ENCODE measurements around the gene SART3. TPM values are rescaled to one million over a fixed set of nuclear protein-coding genes. Genes with fewer than 3 reads are reported as not detected.
A peak's percentile ranks its signal among the peaks of the same experiment; 100 is the strongest.

SART3 gene
- total RNA-seq (10 to 100 TPM; 93.4 to 95.7 TPM), polyA plus RNA-seq (10 to 100 TPM; 33.3 to 36.6 (median 36.1) TPM), total RNA-seq (81.6 to 172 (median 143) reads per million in 6 experiments)

- peak; percentile 67 to 94 (median 80) for DNase-seq
- peak; percentile 52 to 57 for ATAC-seq
- Mint-ChIP-seq H3K9me3 (no peaks in the 10 kb centered on the region), H3K36me3 (peaks cover 4 to 43% (median 8%) of the 10 kb centered on the region in 3 donors), H3K4me1 (peaks cover 25 to 84% (median 57%) of the 10 kb centered on the region in 4 donors), H3K4me3 (peak within 1 kb of the TSS; percentile 97 to 100 (median 100)), H3K27me3 (no peaks in the 10 kb centered on the region), H3K27ac (peak within 1 kb of the TSS; percentile 98 to 100 (median 100))
- POLR2A ChIA-PET = interaction anchor here (0.7 to 11.6 kb wide), 14 partner anchors 8 to 1605 kb away, joined by 3 to 217 read pairs (median 3); partner anchors contain the start of genes KCTD10, SELPLG, SSH1 and TMEM263
Observed at GRCh38 chr12:108560752-108561719, at the start of gene SART3. Gene SART3, minus strand, starts transcription at chr12:108561173. Its CDS starts 19 bp downstream, at chr12:108561154.

- DNase-seq (no peak), ATAC-seq (no peak)
- no peak overlapping the region for H3K4me3 Mint-ChIP-seq
- H3K27me3 Mint-ChIP-seq = no peaks in the 10 kb centered on the region
- no peaks in the 10 kb centered on the region for H3K36me3 Mint-ChIP-seq
- no peaks in the 10 kb centered on the region for H3K9me3 Mint-ChIP-seq
- POLR2A ChIA-PET = no interaction called here
- H3K4me1 Mint-ChIP-seq = peaks cover 5 to 24% (median 14%) of the 10 kb centered on the region in 4 donors
- H3K27ac Mint-ChIP-seq = no peak overlapping the region
Observed at GRCh38 chr12:108610336-108610815, 49.4 kb upstream of the SART3 start.

GRCh38 chr12:108609537-108610335 is 48.8 kb upstream of the SART3 start:
- no peaks in the 10 kb centered on the region for H3K9me3 Mint-ChIP-seq
- H3K36me3 Mint-ChIP-seq = no peaks in the 10 kb centered on the region
- no peak overlapping the region for H3K4me3 Mint-ChIP-seq
- peaks cover 5 to 19% (median 14%) of the 10 kb centered on the region in 4 donors for H3K4me1 Mint-ChIP-seq
- H3K27me3 Mint-ChIP-seq = no peaks in the 10 kb centered on the region
- H3K27ac Mint-ChIP-seq = no peak overlapping the region
- ATAC-seq (no peak), DNase-seq (no peak)
- POLR2A ChIA-PET = interaction anchor here (0.6 kb wide), 1 partner anchor 173 kb away, joined by 3 read pairs; no protein-coding TSS in a partner anchor

GRCh38 chr12:108608616-108609015 is 47.6 kb upstream of the SART3 start:
- DNase-seq (no peak), ATAC-seq (no peak)
- H3K4me3 Mint-ChIP-seq = no peak overlapping the region
- H3K36me3 Mint-ChIP-seq = no peaks in the 10 kb centered on the region
- H3K4me1 Mint-ChIP-seq = peaks cover 0 to 17% (median 8%) of the 10 kb centered on the region in 4 donors
- POLR2A ChIA-PET = no interaction called here
- H3K27ac Mint-ChIP-seq = peak overlapping the region in 1 of 10 donors; percentile 74
- no peaks in the 10 kb centered on the region for H3K27me3 Mint-ChIP-seq
- no peaks in the 10 kb centered on the region for H3K9me3 Mint-ChIP-seq

- H3K27me3 Mint-ChIP-seq = no peaks in the 10 kb centered on the region
- H3K4me3 Mint-ChIP-seq = no peak overlapping the region
- H3K9me3 Mint-ChIP-seq = no peaks in the 10 kb centered on the region
- peaks cover 0 to 14% (median 8%) of the 10 kb centered on the region in 4 donors for H3K4me1 Mint-ChIP-seq
- no peaks in the 10 kb centered on the region for H3K36me3 Mint-ChIP-seq
- no peak for ATAC-seq
- POLR2A ChIA-PET = interaction anchor here (1.2 to 1.4 kb wide), 2 partner anchors 25 to 31 kb away, joined by 3 to 4 read pairs; no protein-coding TSS in a partner anchor
- no peak for DNase-seq
- peak overlapping the region in 3 of 10 donors; percentile 2 to 82 (median 74) for H3K27ac Mint-ChIP-seq
Observed at GRCh38 chr12:108607981-108608600, 47.1 kb upstream of the SART3 start.

GRCh38 chr12:108606492-108606891 is 45.5 kb upstream of the SART3 start:
- no peak for DNase-seq
- no peak overlapping the region for H3K4me3 Mint-ChIP-seq
- H3K36me3 Mint-ChIP-seq = no peaks in the 10 kb centered on the region
- POLR2A ChIA-PET = no interaction called here
- ATAC-seq = no peak
- peaks cover 0 to under 1% (median 0%) of the 10 kb centered on the region in 4 donors for H3K4me1 Mint-ChIP-seq
- H3K27ac Mint-ChIP-seq = no peak overlapping the region
- H3K27me3 Mint-ChIP-seq = no peaks in the 10 kb centered on the region
- no peaks in the 10 kb centered on the region for H3K9me3 Mint-ChIP-seq

GRCh38 chr12:108605690-108606406 is 44.9 kb upstream of the SART3 start:
- Mint-ChIP-seq H3K4me3 (no peak overlapping the region), H3K4me1 (no peaks in the 10 kb centered on the region), H3K27me3 (no peaks in the 10 kb centered on the region), H3K36me3 (no peaks in the 10 kb centered on the region), H3K27ac (peak overlapping the region in 1 of 10 donors; percentile 24), H3K9me3 (no peaks in the 10 kb centered on the region)
- DNase-seq (no peak), ATAC-seq (no peak)
- POLR2A ChIA-PET = no interaction called here

GRCh38 chr12:108605000-108605689 is 44.2 kb upstream of the SART3 start:
- no peaks in the 10 kb centered on the region for H3K9me3 Mint-ChIP-seq
- H3K36me3 Mint-ChIP-seq = no peaks in the 10 kb centered on the region
- no peaks in the 10 kb centered on the region for H3K4me1 Mint-ChIP-seq
- no peak overlapping the region for H3K4me3 Mint-ChIP-seq
- no peak for ATAC-seq
- POLR2A ChIA-PET = no interaction called here
- H3K27me3 Mint-ChIP-seq = no peaks in the 10 kb centered on the region
- no peak for DNase-seq
- H3K27ac Mint-ChIP-seq = peak overlapping the region in 2 of 10 donors; percentile 10 to 12

GRCh38 chr12:108604208-108604941 is 43.4 kb upstream of the SART3 start:
- DNase-seq (no peak), ATAC-seq (no peak)
- peak overlapping the region in 3 of 10 donors; percentile 16 to 59 (median 29) for H3K27ac Mint-ChIP-seq
- H3K4me1 Mint-ChIP-seq = no peaks in the 10 kb centered on the region
- no peaks in the 10 kb centered on the region for H3K36me3 Mint-ChIP-seq
- H3K4me3 Mint-ChIP-seq = no peak overlapping the region
- POLR2A ChIA-PET = no interaction called here
- H3K27me3 Mint-ChIP-seq = no peaks in the 10 kb centered on the region
- H3K9me3 Mint-ChIP-seq = no peaks in the 10 kb centered on the region

- H3K36me3 Mint-ChIP-seq = no peaks in the 10 kb centered on the region
- no peak for ATAC-seq
- no peaks in the 10 kb centered on the region for H3K27me3 Mint-ChIP-seq
- H3K4me3 Mint-ChIP-seq = no peak overlapping the region
- POLR2A ChIA-PET = no interaction called here
- H3K27ac Mint-ChIP-seq = peak overlapping the region in 4 of 10 donors; percentile 16 to 62 (median 36)
- DNase-seq = no peak
- peaks cover 0 to 2% (median 0%) of the 10 kb centered on the region in 4 donors for H3K4me1 Mint-ChIP-seq
- no peaks in the 10 kb centered on the region for H3K9me3 Mint-ChIP-seq
Observed at GRCh38 chr12:108603743-108604142, 42.8 kb upstream of the SART3 start.

Measured in naive thymus-derived CD8-positive, alpha-beta T cell (primary cell).